Gastroesophageal sphincter (tissue), 4 donors: ENCODE measurements around the gene NRARP. TPM values are rescaled to one million over a fixed set of nuclear protein-coding genes. Genes with fewer than 3 reads are reported as not detected.

ENCODE experiments used
- ATAC-seq: fragments of 150-250 bp; one replicate; pipeline ENCODE4 v1.9.1; 2016; ENCODE audit warnings: mild to moderate bottlenecking, moderate library complexity
- H3K27ac ChIP-seq, 4 donors: fragments of 200-600 bp; sonication (generic) in 3 of 4; 1 replicate in 3 of 4; 2 replicates in 1 of 4; pipeline ENCODE4 v1.5.1; 2016 to 2019
- H3K27me3 ChIP-seq: fragments of 200-600 bp; sonication (generic); one replicate; pipeline ENCODE4 v1.5.1; 2019
- H3K36me3 ChIP-seq, 2 donors: fragments of 200-600 bp; sonication (generic); one replicate each; pipeline ENCODE4 v1.5.1; 2019; ENCODE audit warnings: control low read depth in 1 of 2
- H3K4me1 ChIP-seq, 3 donors: fragments of 200-600 bp; sonication (generic); 1 replicate in 2 of 3; 2 replicates in 1 of 3; pipeline ENCODE4 v1.5.1; 2016 to 2019; ENCODE audit warnings: control low read depth in 2 of 3
- H3K4me3 ChIP-seq, 2 donors: fragments of 200-600 bp; sonication (generic); one replicate each; pipeline ENCODE4 v1.5.1; 2019; ENCODE audit warnings: mild to moderate bottlenecking in 1 of 2, moderate library complexity in 1 of 2
- H3K9me3 ChIP-seq, 3 donors: fragments of 200-600 bp; sonication (generic); one replicate each; pipeline ENCODE4 v1.5.1; 2017 to 2019; ENCODE audit warnings: control low read depth in 2 of 3
- EP300 ChIP-seq: sonication (generic); formaldehyde crosslinking; IDR thresholded peaks from one replicate; pipeline ENCODE4 v1.6.1; 2017; ENCODE audit warnings: antibody characterized with exemption, mild to moderate bottlenecking
- POLR2A ChIP-seq, 2 donors: fragments of 450-650 bp; IDR thresholded peaks; one replicate each; pipeline ENCODE4 v1.6.1; 2017; ENCODE audit warnings: antibody characterized with exemption in 2 of 2, mild to moderate bottlenecking in 2 of 2, moderate library complexity in 1 of 2
- POLR2AphosphoS5 ChIP-seq: sonication (generic); formaldehyde crosslinking; IDR thresholded peaks from one replicate; pipeline ENCODE4 v1.6.1; 2017; ENCODE audit warnings: antibody characterized with exemption
- WGBS, 2 donors: methylation state at CpG; one replicate each; pipeline ENCODE4 v1.1.5; 2018; ENCODE audit warnings: low coverage in 1 of 2; 5-methylcytosine and 5-hydroxymethylcytosine counted together
- total RNA-seq, 4 donors: library from RNA; depleted of rRNA; stranded (reverse); fragments of >200 nt; gene quantifications; one replicate each; pipeline ENCODE4 v1.1.0, GENCODE V29; 2016
- TF ChIP-seq, protein P1 (sequence below), 4 experiments: fragments of 200-600 bp in 2 of 4; fragments of 450-650 bp in 2 of 4; sonication (generic) in 1 of 4; IDR thresholded peaks; one replicate each; pipeline ENCODE4 v1.5.1; 2017 to 2019; ENCODE audit warnings: antibody characterized with exemption in 4 of 4, mild to moderate bottlenecking in 2 of 4, moderate library complexity in 2 of 4

NRARP gene
- total RNA-seq, 4 donors from 2014 or later: 3.8 to 11.3 (median 4.3) TPM

GRCh38 chr9:137320555-137321384, 18.7 kb upstream of the NRARP start:
- no peak for ATAC-seq
- Histone ChIP-seq H3K36me3 (peaks cover 0 to 8% of the 10 kb centered on the region in 2 donors), H3K27me3 (peaks cover 24% of the 10 kb centered on the region), H3K9me3 (no peaks in the 10 kb centered on the region), H3K4me1 (peaks cover 0 to 33% (median 11%) of the 10 kb centered on the region in 3 donors), H3K27ac (peak overlapping the region in 2 of 4 donors; percentile 4 to 21), H3K4me3 (no peak overlapping the region)
- no CpG with 5 or more reads among the region's 24 CpGs for WGBS, 2 donors
- TF ChIP-seq POLR2A (IDR thresholded peaks at IDR 0.05) (no peak), EP300 (no peak), POLR2AphosphoS5 (no peak)
- TF ChIP-seq, protein P1, sequence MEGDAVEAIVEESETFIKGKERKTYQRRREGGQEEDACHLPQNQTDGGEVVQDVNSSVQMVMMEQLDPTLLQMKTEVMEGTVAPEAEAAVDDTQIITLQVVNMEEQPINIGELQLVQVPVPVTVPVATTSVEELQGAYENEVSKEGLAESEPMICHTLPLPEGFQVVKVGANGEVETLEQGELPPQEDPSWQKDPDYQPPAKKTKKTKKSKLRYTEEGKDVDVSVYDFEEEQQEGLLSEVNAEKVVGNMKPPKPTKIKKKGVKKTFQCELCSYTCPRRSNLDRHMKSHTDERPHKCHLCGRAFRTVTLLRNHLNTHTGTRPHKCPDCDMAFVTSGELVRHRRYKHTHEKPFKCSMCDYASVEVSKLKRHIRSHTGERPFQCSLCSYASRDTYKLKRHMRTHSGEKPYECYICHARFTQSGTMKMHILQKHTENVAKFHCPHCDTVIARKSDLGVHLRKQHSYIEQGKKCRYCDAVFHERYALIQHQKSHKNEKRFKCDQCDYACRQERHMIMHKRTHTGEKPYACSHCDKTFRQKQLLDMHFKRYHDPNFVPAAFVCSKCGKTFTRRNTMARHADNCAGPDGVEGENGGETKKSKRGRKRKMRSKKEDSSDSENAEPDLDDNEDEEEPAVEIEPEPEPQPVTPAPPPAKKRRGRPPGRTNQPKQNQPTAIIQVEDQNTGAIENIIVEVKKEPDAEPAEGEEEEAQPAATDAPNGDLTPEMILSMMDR (IDR thresholded peaks at IDR 0.05): no peak

- Histone ChIP-seq H3K27me3 (peaks cover 32% of the 10 kb centered on the region), H3K36me3 (peaks cover 0 to 8% of the 10 kb centered on the region in 2 donors), H3K27ac (peak overlapping the region in 1 of 4 donors; percentile 66), H3K9me3 (no peaks in the 10 kb centered on the region), H3K4me1 (peaks cover 0 to 38% (median 12%) of the 10 kb centered on the region in 3 donors), H3K4me3 (no peak overlapping the region)
- TF ChIP-seq POLR2A (IDR thresholded peaks at IDR 0.05) (no peak), POLR2AphosphoS5 (no peak), EP300 (no peak)
- TF ChIP-seq, protein P1 (IDR thresholded peaks at IDR 0.05): no peak
- ATAC-seq: no peak
- WGBS, 2 donors: no CpG with 5 or more reads among the region's 22 CpGs
Observed at GRCh38 chr9:137319739-137320551, 17.9 kb upstream of the NRARP start.

- Histone ChIP-seq H3K27me3 (peaks cover 33% of the 10 kb centered on the region), H3K4me3 (no peak overlapping the region), H3K27ac (peak overlapping the region in 2 of 4 donors; percentile 10 to 66), H3K9me3 (no peaks in the 10 kb centered on the region), H3K36me3 (peaks cover 0 to 8% of the 10 kb centered on the region in 2 donors), H3K4me1 (peaks cover 0 to 38% (median 12%) of the 10 kb centered on the region in 3 donors)
- TF ChIP-seq, protein P1 (IDR thresholded peaks at IDR 0.05): peak in 3 of 4 experiments; percentile 19 to 43 (median 31)
- TF ChIP-seq POLR2AphosphoS5: no peak
- peak; percentile 54 for ATAC-seq
- 84% methylated on average over 5 of the region's 26 CpGs; no CpG with 5 or more reads in 1 of the 2 donors for WGBS, 2 donors
Observed at GRCh38 chr9:137319011-137319738, 17.1 kb upstream of the NRARP start.

- 100% methylated on average over 1 of the region's 18 CpGs; no CpG with 5 or more reads in 1 of the 2 donors for WGBS, 2 donors
- peaks cover 33% of the 10 kb centered on the region for H3K27me3 ChIP-seq
- peaks cover 0 to 8% of the 10 kb centered on the region in 2 donors for H3K36me3 ChIP-seq
- H3K9me3 ChIP-seq: no peaks in the 10 kb centered on the region
- no peak for TF ChIP-seq EP300
- TF ChIP-seq, protein P1 (IDR thresholded peaks at IDR 0.05): no peak
- no peak for TF ChIP-seq POLR2AphosphoS5
- no peak for TF ChIP-seq POLR2A (IDR thresholded peaks at IDR 0.05)
- no peak overlapping the region for H3K4me3 ChIP-seq
- peaks cover 0 to 38% (median 12%) of the 10 kb centered on the region in 3 donors for H3K4me1 ChIP-seq
- ATAC-seq: no peak
- H3K27ac ChIP-seq: peak overlapping the region in 1 of 4 donors; percentile 66
Observed at GRCh38 chr9:137318602-137319001, 16.5 kb upstream of the NRARP start.
